HepG2 (cell line): Measurements from ENCODE around the gene IST1. TPM values are rescaled to one million over a fixed set of nuclear protein-coding genes. Genes with fewer than 3 reads are reported as not detected.

Experiments used
- CBX5 ChIP-seq: sonication (generic); formaldehyde crosslinking; IDR thresholded peaks from 2 replicates; pipeline ENCODE4 v1.4.0; 2020; ENCODE audit warnings: missing genetic modification reagents, borderline replicate concordance
- SNAPC5 ChIP-seq: sonication (generic); formaldehyde crosslinking; IDR thresholded peaks from 2 replicates; pipeline ENCODE4 v1.8.1; 2023; ENCODE audit warnings: mild to moderate bottlenecking, missing genetic modification reagents, borderline replicate concordance
- ZBED4 ChIP-seq: sonication (generic); formaldehyde crosslinking; IDR thresholded peaks from 2 replicates; pipeline ENCODE4 v1.4.0; 2020; ENCODE audit warnings: missing genetic modification reagents, borderline replicate concordance
- ZEB1 ChIP-seq: IDR thresholded peaks from 2 replicates; pipeline ENCODE4 v1.6.1; 2012; ENCODE audit warnings: mild to moderate bottlenecking, low read depth, inconsistent platforms; ENCODE audit not compliant: insufficient replicate concordance
- ZNF609 ChIP-seq: sonication (generic); formaldehyde crosslinking; IDR thresholded peaks from 2 replicates; pipeline ENCODE4 v1.4.0; 2020; ENCODE audit warnings: mild to moderate bottlenecking, missing genetic modification reagents, borderline replicate concordance
- ZNF713 ChIP-seq: sonication (generic); formaldehyde crosslinking; IDR thresholded peaks from 2 replicates; pipeline ENCODE4 v1.4.0; 2020; ENCODE audit warnings: mild to moderate bottlenecking, missing genetic modification reagents
- polyA plus RNA-seq, 8 experiments: library from polyadenylated mRNA; depleted of rRNA in 3 of 8; stranded (reverse) in 7 of 8; unstranded in 1 of 8; fragments of >200 nt; fragmentation: Illumina TruSeq in 4 of 8; extraction: Trizol in 4 of 8; gene quantifications; 2 replicates each; pipeline versions ENCODE4 v1.2.1 to v1.2.3, GENCODE V29; 2011 to 2016; ENCODE audit warnings: low read depth in 4 of 8, missing spikeins in 1 of 8, mixed read lengths in 1 of 8; ENCODE audit not compliant: insufficient read depth in 1 of 8
- total RNA-seq, 5 experiments: library from RNA; depleted of rRNA; stranded (reverse); fragments of >200 nt; fragmentation: Illumina TruSeq; extraction: Trizol; gene quantifications; 2 replicates each; pipeline ENCODE4 v1.2.3, GENCODE V29; 2016; ENCODE audit warnings: low read depth in 1 of 5

The IST1 gene
- total and polyA plus RNA-seq, 2 of the 13 experiments (the other 11 are each of a cell fraction or from before 2014, with no cell fraction given): 346 to 415 TPM

GRCh38 chr16:71895679-71896365, 491 bp downstream of the IST1 start (continued):
- TF ChIP-seq ZNF609 (CRISPR knock-in tag) (no peak), ZEB1 (no peak), SNAPC5 (CRISPR knock-in tag) (no peak), ZBED4 (CRISPR knock-in tag) (no peak), CBX5 (CRISPR knock-in tag) (no peak), ZNF713 (CRISPR knock-in tag) (peak; percentile 62; the same call in 1 of the 2 replicates)
